HCT116 (cell line): ENCODE results near the gene POFUT1.

Source experiments
- CEBPB ChIP-seq: IDR thresholded peaks from 2 replicates; pipeline ENCODE4 v1.6.1; 2012; ENCODE audit warnings: low read depth
- CTCF ChIP-seq, 3 experiments: fragments of 200-600 bp in 1 of 3; sonication (generic) in 1 of 3; IDR thresholded peaks in 2 of 3; conservative IDR thresholded peaks in 1 of 3; 2 replicates each; pipeline ENCODE4 v1.5.1; 2012 to 2017; ENCODE audit warnings: low read depth in 2 of 3, low read length in 2 of 3, antibody characterized with exemption in 1 of 3, borderline replicate concordance in 1 of 3, control low read depth in 1 of 3, mild to moderate bottlenecking in 1 of 3, mixed read lengths in 1 of 3, mixed run types in 1 of 3, moderate library complexity in 1 of 3; ENCODE audit not compliant: insufficient read depth in 1 of 3
- EGR1 ChIP-seq: IDR thresholded peaks from 2 replicates; pipeline ENCODE4 v1.6.1; 2012; ENCODE audit warnings: low read depth
- EZH2phosphoT487 ChIP-seq: fragments of 200-600 bp; IDR thresholded peaks from 2 replicates; pipeline ENCODE4 v1.6.1; 2018; ENCODE audit warnings: antibody characterized with exemption, borderline replicate concordance
- MAX ChIP-seq: IDR thresholded peaks from 2 replicates; pipeline ENCODE4 v1.6.1; 2012
- POLR2A ChIP-seq: IDR thresholded peaks from 2 replicates; pipeline ENCODE4 v1.7.0; 2011; ENCODE audit warnings: borderline replicate concordance; ENCODE audit not compliant: insufficient read depth, insufficient read length; ENCODE audit errors: extremely low read depth
- POLR2AphosphoS5 ChIP-seq: IDR thresholded peaks from 2 replicates; pipeline ENCODE4 v1.6.1; 2011; ENCODE audit warnings: mild to moderate bottlenecking, low read depth, low read length, moderate library complexity
- RAD21 ChIP-seq: IDR thresholded peaks from 2 replicates; pipeline ENCODE4 v1.6.1; 2012; ENCODE audit warnings: low read depth, mild to moderate bottlenecking
- REST ChIP-seq: IDR thresholded peaks from 2 replicates; pipeline ENCODE4 v1.6.1; 2012; ENCODE audit warnings: low read depth
- SP1 ChIP-seq: IDR thresholded peaks from 2 replicates; pipeline ENCODE4 v1.6.1; 2012; ENCODE audit warnings: low read depth
- YY1 ChIP-seq: IDR thresholded peaks from 2 replicates; pipeline ENCODE4 v1.6.1; 2011; ENCODE audit warnings: low read length, low read depth, moderate library complexity, mild to moderate bottlenecking; ENCODE audit not compliant: insufficient replicate concordance; ENCODE audit errors: extremely low read depth

- TF ChIP-seq CTCF (IDR thresholded peaks at IDR 0.05 in 2 of 3, conservative IDR thresholded peaks at IDR 0.05 in 1 of 3; ENCODE audit: borderline replicate concordance in 1 of 3, insufficient read depth in 1 of 3, low read depth in 2 of 3, low read length in 2 of 3) (no peak), POLR2AphosphoS5 (no peak), SP1 (no peak), MAX (no peak), POLR2A (no peak), YY1 (no peak), REST (no peak), EGR1 (no peak), CEBPB (no peak), RAD21 (no peak), EZH2phosphoT487 (no peak)
These were observed 19.1 kb upstream of the POFUT1 start for GRCh38 chr20:32188376-32189122.
